ENCODE data around the gene MAP3K13.

Gene MAP3K13

DNA sequence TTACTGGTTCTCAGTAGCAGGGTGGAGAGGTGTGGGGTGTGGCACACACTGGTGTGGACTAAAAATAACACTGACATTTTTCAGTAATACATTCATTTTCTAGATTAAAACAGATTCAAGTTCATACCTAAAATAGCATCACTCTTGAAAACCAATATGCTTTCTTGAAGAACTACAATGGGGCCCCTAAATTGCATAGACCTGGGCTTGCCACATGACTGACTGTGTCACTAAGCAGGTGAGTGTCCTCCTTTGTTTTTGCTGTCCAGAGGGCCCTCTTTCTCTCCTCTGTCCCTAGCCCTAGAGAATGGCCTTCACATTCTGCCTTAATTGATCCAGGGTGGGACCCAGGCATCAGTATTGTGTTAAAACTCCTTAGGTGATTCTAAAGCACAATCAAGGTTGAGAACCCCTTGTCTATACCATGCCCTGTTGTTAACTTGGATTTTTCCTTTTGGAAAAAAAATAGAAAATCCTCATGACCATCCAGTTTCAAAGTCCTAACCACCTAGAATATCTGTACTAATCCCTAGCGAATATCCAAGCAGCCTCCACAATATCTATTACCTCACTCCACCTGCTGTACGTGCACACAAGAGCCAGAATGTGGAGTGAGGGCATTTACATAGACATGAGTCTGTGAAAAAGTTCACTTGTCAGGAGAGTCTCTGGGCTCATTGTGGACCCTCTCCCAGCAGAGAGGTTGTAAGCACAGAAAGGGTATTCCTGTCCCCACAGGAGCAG, 154.6 kb downstream of the MAP3K13 start:
- no peak for DNase-seq

DNA sequence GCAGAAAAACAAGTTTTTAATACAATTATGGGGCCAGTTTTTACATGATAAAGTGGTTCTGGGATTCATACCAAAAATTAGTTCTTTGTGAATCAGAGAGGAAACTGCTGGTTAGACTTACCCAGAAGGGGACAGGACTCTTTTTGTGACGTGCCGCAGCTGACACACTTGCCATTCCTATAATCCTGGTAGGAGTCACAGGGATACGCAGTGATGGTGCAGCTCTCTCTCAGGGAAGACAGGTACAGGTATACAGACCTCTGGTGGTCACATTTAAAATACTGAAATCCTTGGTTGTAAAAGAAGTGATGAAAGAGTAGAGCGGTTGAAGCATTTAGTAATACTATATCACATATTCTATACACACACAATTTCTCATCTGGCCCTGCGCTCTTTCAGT, 156.1 kb downstream of the MAP3K13 start:
- DNase-seq: peak; percentile 5

DNA sequence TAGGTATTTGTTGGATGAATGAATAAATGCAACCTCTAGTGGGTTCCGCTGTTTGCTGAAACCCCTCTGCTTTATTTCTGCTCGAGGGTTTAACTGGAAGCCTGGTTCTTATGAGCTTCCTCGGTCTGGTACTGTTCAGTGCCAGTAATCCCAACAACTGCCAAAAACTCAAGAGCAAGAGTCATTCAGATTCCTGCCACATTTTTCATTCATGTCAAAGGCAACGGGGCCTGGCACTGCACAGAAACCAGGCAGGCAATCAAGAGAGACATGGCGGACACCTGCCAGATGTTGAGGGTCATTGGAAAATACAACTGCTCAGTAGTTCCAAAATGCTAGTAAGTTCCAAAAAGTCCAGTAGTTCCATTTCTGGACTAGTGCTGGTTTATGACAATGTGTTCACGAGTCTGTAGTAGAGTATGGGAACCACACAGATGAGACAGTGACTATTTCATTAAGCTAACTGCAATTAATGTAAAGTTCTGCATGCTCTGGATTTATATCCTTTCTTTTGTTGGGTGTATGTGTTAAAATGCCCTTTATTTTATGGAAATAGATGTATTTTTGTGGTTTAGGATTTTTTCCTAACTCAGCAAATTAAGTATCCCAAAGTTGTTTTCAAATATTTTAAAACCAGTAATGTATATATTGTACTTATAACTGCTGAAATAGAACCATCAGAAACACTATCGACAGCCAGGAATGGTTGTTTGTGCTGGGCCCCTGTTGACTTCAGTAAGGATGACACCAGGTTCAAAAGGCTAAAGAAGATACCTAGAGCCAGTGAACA, 158.6 kb downstream of the MAP3K13 start:
- no peak for DNase-seq

DNA sequence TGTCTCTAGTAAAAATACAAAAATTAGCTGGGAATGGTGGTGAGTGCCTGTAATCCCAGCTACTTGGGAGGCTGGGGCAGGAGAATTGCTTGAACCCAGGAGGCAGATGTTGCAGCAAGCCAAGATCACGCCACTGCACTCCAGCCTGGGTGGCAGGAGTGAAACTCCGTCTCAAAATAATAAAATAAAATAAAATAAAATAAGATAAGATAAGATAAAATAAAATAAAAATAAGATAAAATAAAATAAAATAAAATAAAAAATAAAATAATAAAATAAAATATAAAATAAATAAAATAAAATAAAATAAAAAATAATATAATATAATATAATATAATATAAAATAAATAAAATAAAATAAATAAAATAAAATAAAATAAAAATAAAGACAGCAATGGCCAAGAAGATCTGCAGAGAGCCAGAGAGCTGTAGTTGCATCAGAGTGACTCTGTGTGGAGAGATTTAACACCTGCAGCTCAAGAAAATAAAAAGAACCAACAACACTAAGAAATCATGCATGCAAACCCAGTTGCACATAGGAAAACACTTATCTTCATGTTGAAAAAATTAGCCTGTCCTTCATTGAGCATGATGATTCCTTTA, 163.5 kb downstream of the MAP3K13 start:
- no peak for DNase-seq

DNA sequence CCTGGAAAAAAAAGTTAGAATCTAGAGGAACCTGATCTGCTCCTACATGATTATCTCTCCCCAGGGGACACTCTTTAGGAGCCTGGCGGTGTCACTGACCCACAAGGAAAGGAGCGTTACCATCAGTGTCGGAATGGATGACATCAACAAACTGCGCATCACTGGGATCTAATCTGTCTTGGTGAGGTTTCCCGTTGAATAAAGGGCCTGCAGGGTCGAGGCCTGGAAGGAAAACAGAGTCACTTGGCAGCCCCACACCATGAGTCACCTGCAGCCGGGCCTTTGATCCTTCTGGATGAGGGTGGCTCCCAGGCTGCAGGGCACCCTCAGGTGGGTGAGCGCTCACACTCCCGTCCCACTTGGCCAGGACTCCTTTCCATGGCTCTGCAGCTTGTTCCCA, 164.4 kb downstream of the MAP3K13 start:
- DNase-seq: no peak

DNA sequence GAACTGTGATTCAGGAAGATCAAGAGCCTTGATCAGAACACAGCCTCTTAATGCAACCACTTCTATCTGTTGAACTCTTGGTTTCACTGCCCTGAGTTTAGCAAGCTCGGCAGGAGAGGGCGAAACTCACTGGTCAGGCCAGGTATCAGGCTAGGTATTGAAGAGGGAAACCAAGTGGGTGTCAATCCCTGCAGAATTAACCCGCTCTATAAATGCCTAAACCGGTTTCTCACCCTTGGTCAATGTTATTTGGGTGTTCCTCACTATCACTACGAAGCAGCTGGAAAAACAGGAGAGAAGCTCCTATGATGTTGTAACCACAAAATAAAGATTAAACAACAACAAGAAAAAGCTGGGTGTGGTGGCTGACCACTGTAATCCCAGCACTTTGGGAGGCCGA, 165.6 kb downstream of the MAP3K13 start:
- DNase-seq: no peak

DNA sequence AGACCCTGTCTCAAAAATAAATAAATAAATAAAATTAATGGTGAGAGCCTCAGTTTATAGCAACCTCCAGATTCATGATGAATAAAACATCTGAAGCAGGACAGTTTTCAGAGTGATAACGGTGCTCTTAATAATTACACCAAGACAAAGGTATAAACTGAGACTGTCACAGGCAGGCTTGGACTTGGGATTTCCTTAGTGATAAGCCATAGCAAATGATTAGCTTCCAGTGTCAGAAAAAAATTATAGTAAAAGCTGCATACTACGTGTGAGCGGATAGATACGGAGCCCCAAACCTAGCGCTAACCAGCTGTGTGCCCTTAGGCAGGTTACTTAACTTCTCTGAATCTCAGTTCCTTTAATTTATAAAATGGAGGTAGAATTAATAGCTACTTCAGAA, 167.9 kb downstream of the MAP3K13 start:
- DNase-seq: no peak

DNA sequence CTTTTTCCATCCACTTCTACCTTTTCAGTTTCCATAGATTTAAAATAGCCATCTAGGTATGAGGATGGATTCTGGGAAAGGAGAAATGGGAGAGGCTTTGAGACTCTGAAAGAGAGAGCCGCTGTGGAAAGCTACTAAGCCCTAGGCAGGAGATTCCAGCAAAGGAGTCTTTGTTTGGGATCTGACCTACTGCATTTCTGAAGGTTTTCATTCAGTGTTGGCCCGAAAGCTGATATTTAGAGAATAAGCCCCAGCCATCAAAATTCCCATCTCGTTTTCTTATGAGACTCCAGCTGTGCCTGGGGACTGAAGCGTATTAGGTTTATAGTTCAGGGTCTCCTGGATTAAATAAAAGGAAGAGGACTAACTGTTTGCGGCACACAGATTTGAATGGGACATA, 170.0 kb downstream of the MAP3K13 start:
- no peak for DNase-seq

DNA sequence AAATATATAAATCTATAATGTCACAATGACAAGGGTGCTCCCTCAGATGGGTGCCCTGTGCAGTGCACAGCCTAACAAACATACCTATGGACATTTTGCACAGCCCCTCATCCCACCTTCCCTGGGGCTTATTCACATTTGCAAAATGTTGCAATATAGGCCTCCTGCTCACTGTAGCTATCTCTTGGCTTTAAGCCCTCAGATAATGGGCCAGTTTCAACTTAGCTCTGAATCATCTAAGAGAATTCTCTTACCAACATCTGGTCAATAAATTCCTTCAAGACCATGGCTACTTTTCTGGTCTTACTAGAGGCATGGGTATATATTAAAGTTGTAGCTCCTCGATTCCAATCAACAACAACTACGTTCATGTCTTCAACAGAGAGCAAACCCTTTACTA, 171.6 kb downstream of the MAP3K13 start:
- DNase-seq: no peak

DNA sequence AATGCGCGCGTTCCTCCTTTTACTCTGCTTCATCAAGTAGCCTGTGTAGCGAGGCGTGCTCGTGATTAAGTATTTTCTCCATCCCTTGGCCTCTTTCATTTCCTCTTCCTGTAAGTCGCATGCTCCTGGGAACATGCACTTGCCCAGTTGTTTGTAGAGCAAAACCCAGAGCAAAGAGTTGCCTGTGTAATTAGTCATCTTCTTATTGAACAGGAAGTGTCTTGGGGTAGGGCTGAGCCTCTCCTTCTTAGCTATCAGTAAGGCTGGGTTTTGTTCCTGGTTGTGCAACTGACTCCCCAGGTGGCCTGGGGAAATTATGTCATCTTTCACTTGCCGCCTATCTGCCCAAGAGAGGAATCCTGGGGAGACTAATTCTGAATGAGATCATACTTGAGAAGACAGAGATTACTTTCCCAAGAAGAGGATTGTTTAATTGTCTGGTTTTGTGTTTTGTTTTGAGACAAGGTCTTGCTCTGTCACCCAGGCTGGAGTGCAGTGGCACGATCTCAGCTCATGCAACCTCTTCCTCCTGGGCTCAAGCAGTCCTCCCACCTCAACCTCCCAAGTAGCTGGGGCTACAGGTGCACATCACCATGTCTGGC, 174.5 kb downstream of the MAP3K13 start:
- peak; percentile 37 for DNase-seq
